AG04450 (cell line): ENCODE measurements around the gene TSPAN3. TPM values are rescaled to one million over a fixed set of nuclear protein-coding genes. Genes with fewer than 3 reads are reported as not detected.

ENCODE experiments used
- CTCF ChIA-PET: fragments of 300-600, 350-600 bp; formaldehyde crosslinking; extraction: SDS; loops from one replicate; lab custom pipeline; 2022; ENCODE audit warnings: antibody characterized with exemption, inconsistent platforms; lab: Charles Lee
- POLR2A ChIA-PET: fragments of 350-600 bp; formaldehyde crosslinking; extraction: SDS; loops from one replicate; lab custom pipeline; 2021; ENCODE audit warnings: antibody characterized with exemption, inconsistent platforms; lab: Yijun Ruan, JAX
- DNase-seq: peaks from one replicate; pipeline ENCODE4 v3.0.0-alpha.2; 2011; ENCODE audit warnings: low read depth, low spot score
- H3K27ac ChIP-seq: one replicate; pipeline ENCODE4 v1.5.1; 2012; ENCODE audit warnings: low read depth, low read length, control low read depth
- H3K27me3 ChIP-seq: one replicate; pipeline ENCODE4 v1.6.0; 2012; ENCODE audit warnings: low read length; ENCODE audit not compliant: control insufficient read depth, insufficient read depth
- H3K4me3 ChIP-seq: 2 replicates; pipeline ENCODE4 v1.5.1; 2011; ENCODE audit warnings: mild to moderate bottlenecking, low read depth, low read length, control low read depth
- H3K9me3 ChIP-seq: 2 replicates; pipeline ENCODE4 v1.5.1; 2012; ENCODE audit warnings: low read length; ENCODE audit not compliant: control insufficient read depth, insufficient read depth
- polyA plus RNA-seq: library from polyadenylated mRNA; depleted of rRNA; stranded (reverse); fragments of >200 nt; gene quantifications from 2 replicates; pipeline ENCODE4 v1.2.3, GENCODE V29; 2011
- TF ChIP-seq, protein P1 (sequence below): IDR thresholded peaks from 2 replicates; pipeline ENCODE4 v1.5.1; 2011; ENCODE audit warnings: low read depth, low read length, control low read depth, inconsistent platforms

Gene TSPAN3
- polyA plus RNA-seq, 1 experiment, result 410 TPM

- POLR2A ChIA-PET, result no interaction called here
- DNase-seq, result no peak
- TF ChIP-seq, protein P1, sequence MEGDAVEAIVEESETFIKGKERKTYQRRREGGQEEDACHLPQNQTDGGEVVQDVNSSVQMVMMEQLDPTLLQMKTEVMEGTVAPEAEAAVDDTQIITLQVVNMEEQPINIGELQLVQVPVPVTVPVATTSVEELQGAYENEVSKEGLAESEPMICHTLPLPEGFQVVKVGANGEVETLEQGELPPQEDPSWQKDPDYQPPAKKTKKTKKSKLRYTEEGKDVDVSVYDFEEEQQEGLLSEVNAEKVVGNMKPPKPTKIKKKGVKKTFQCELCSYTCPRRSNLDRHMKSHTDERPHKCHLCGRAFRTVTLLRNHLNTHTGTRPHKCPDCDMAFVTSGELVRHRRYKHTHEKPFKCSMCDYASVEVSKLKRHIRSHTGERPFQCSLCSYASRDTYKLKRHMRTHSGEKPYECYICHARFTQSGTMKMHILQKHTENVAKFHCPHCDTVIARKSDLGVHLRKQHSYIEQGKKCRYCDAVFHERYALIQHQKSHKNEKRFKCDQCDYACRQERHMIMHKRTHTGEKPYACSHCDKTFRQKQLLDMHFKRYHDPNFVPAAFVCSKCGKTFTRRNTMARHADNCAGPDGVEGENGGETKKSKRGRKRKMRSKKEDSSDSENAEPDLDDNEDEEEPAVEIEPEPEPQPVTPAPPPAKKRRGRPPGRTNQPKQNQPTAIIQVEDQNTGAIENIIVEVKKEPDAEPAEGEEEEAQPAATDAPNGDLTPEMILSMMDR, result no peak
Measured at GRCh38 chr15:77097248-77097721, 26.4 kb upstream of the TSPAN3 start.

GRCh38 chr15:77096541-77096940 is 25.6 kb upstream of the TSPAN3 start:
- DNase-seq, result no peak
- ChIA-PET POLR2A (no interaction called here), CTCF (interaction anchor here (1.8 kb wide), 1 partner anchor 10 kb away, joined by 5 read pairs; no protein-coding TSS in a partner anchor)
- Histone ChIP-seq H3K9me3 (no peaks in the 10 kb centered on the region), H3K27me3 (no peaks in the 10 kb centered on the region), H3K4me3 (no peak overlapping the region), H3K27ac (no peak overlapping the region)
- TF ChIP-seq, protein P1, result no peak

More at GRCh38 chr15:77097248-77097721, 26.4 kb upstream of the TSPAN3 start:
- no peak overlapping the region for H3K4me3 ChIP-seq
- CTCF ChIA-PET, result interaction anchor here (1.0 to 1.2 kb wide), 2 partner anchors 63 to 446 kb away, joined by 3 to 5 read pairs; no protein-coding TSS in a partner anchor
- H3K9me3 ChIP-seq, result no peaks in the 10 kb centered on the region
- no peak overlapping the region for H3K27ac ChIP-seq
- no peaks in the 10 kb centered on the region for H3K27me3 ChIP-seq

GRCh38 chr15:77096138-77096537 is 25.2 kb upstream of the TSPAN3 start:
- ChIA-PET POLR2A (no interaction called here), CTCF (interaction anchor here (1.8 kb wide), 1 partner anchor 11 kb away, joined by 5 read pairs; no protein-coding TSS in a partner anchor)
- Histone ChIP-seq H3K27ac (no peak overlapping the region), H3K27me3 (no peaks in the 10 kb centered on the region), H3K4me3 (no peak overlapping the region), H3K9me3 (no peaks in the 10 kb centered on the region)
- TF ChIP-seq, protein P1, result no peak
- no peak for DNase-seq

- ChIA-PET CTCF (no interaction called here), POLR2A (no interaction called here)
- Histone ChIP-seq H3K27me3 (peaks cover 3% of the 10 kb centered on the region), H3K9me3 (no peaks in the 10 kb centered on the region), H3K4me3 (no peak overlapping the region), H3K27ac (no peak overlapping the region)
- no peak for DNase-seq
- TF ChIP-seq, protein P1, result 0 out of 2 replicates have a peak, but pooled peaks have one; percentile 8
Measured at GRCh38 chr15:77094397-77095030, 23.6 kb upstream of the TSPAN3 start.

- Histone ChIP-seq H3K4me3 (no peak overlapping the region), H3K27ac (no peak overlapping the region), H3K27me3 (peaks cover 3% of the 10 kb centered on the region), H3K9me3 (no peaks in the 10 kb centered on the region)
- TF ChIP-seq, protein P1, result no peak
- ChIA-PET POLR2A (no interaction called here), CTCF (interaction anchor here (0.6 to 1.4 kb wide), 5 partner anchors 14 to 853 kb away, joined by 3 to 4 read pairs (median 3); no protein-coding TSS in a partner anchor)
- DNase-seq, result no peak
Measured at GRCh38 chr15:77093436-77093835, 22.5 kb upstream of the TSPAN3 start.
